HuH-7.5 (cell line): ENCODE data around the gene TMEM145.
"Not testable (repeated sequence)": the region's sequence is repeated elsewhere in the genome, so short reads cannot be mapped to it uniquely, and the experiment has no call there.

ENCODE experiments used
- DNase-seq: peaks from one replicate; pipeline ENCODE4 v3.0.0; 2011; ENCODE audit warnings: low spot score

TMEM145 gene

GRCh38 chr19:42313096-42313839 is at the start of gene TMEM145:
TMEM145 (plus strand) TSS chr19:42313309; CDS start chr19:42313377, 68 bp downstream.
- peak; percentile 94 for DNase-seq

- DNase-seq = not testable (repeated sequence)
These were observed 47.0 kb upstream of the TMEM145 start for GRCh38 chr19:42266105-42266504.

- not testable (repeated sequence) for DNase-seq
These were observed 46.0 kb upstream of the TMEM145 start for GRCh38 chr19:42266928-42267603.

- no peak for DNase-seq
These were observed 45.4 kb upstream of the TMEM145 start for GRCh38 chr19:42267644-42268141.

- peak; percentile 96 for DNase-seq
These were observed 44.9 kb upstream of the TMEM145 start for GRCh38 chr19:42268142-42268703.

- DNase-seq = peak; percentile 99
These were observed 44.2 kb upstream of the TMEM145 start, which contains the start of gene CIC for GRCh38 chr19:42268704-42269477. CIC (plus strand) TSS chr19:42269252; CDS start chr19:42271784, 2,532 bp downstream.

GRCh38 chr19:42269478-42270345 is 43.4 kb upstream of the TMEM145 start:
- DNase-seq = no peak

GRCh38 chr19:42270346-42271044 is 42.6 kb upstream of the TMEM145 start:
- no peak for DNase-seq

GRCh38 chr19:42271045-42271419 is 42.1 kb upstream of the TMEM145 start:
- no peak for DNase-seq

- DNase-seq = no peak
These were observed 41.1 kb upstream of the TMEM145 start for GRCh38 chr19:42271861-42272534.

GRCh38 chr19:42272535-42272897 is 40.6 kb upstream of the TMEM145 start:
- no peak for DNase-seq

- DNase-seq = no peak
These were observed 40.1 kb upstream of the TMEM145 start for GRCh38 chr19:42272989-42273406.

- DNase-seq = no peak
These were observed 39.6 kb upstream of the TMEM145 start for GRCh38 chr19:42273407-42274064.

- no peak for DNase-seq
These were observed 38.9 kb upstream of the TMEM145 start for GRCh38 chr19:42274065-42274682.

GRCh38 chr19:42275103-42275502 is 38.0 kb upstream of the TMEM145 start:
- no peak for DNase-seq

GRCh38 chr19:42275517-42275916 is 37.6 kb upstream of the TMEM145 start:
- no peak for DNase-seq

- no peak for DNase-seq
These were observed 36.8 kb upstream of the TMEM145 start for GRCh38 chr19:42276284-42276683.

- DNase-seq = no peak
These were observed 36.3 kb upstream of the TMEM145 start for GRCh38 chr19:42276821-42277220.
